Stimulated activated CD8-positive, alpha-beta memory T cell treated with anti-CD3 and anti-CD28 coated beads, Interleukin-4, amount 100 ng/mL, for 24 hours (primary cell): ENCODE results near the gene COG5.
"Not testable (repeated sequence)": the region's sequence is repeated elsewhere in the genome, so short reads cannot be mapped to it uniquely, and the experiment has no call there.

ENCODE experiments used
- DNase-seq: peaks from one replicate; pipeline ENCODE4 v3.0.0-alpha.2; 2020; ENCODE audit warnings: low read depth

Gene COG5

DNA sequence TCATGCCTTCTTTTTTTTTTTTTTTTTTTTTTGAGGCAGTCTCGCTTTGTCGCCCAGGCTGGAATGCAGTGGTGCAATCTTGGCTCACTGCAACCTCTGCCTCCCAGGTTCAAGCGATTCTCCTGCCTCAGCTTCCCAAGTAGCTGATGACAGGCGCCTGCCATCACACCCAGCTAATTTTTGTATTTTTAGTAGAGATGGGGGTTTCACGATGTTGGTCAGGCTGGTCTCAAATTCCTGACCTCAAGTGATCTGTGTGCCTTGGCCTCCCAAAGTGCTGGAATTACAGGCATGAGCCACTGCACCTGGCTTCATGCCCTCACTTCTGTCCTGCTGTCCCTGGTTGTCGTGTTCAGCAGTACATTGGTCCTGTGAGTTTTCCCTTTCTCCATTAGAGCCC lies 342.9 kb downstream of the COG5 start:
- not testable (repeated sequence) for DNase-seq

DNA sequence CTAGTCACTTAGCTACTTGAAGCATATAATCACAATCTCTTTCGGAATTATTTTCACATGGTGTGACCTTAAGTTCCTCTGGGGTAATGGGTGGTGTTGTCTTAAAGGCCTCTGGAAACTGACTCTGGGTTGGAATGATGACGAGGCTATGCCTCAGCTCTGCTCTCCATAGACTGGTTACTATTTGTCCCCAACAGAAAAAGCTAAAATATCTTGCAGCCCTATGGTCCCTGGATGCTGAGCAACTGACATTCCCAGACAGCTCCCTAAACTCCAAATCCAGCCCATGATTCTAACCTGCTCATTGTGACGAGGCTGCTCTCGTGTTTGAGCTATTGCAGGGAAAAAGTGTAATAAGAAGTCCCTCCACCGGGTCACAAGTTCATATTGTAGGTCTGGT lies 343.4 kb downstream of the COG5 start:
- no peak for DNase-seq

DNA sequence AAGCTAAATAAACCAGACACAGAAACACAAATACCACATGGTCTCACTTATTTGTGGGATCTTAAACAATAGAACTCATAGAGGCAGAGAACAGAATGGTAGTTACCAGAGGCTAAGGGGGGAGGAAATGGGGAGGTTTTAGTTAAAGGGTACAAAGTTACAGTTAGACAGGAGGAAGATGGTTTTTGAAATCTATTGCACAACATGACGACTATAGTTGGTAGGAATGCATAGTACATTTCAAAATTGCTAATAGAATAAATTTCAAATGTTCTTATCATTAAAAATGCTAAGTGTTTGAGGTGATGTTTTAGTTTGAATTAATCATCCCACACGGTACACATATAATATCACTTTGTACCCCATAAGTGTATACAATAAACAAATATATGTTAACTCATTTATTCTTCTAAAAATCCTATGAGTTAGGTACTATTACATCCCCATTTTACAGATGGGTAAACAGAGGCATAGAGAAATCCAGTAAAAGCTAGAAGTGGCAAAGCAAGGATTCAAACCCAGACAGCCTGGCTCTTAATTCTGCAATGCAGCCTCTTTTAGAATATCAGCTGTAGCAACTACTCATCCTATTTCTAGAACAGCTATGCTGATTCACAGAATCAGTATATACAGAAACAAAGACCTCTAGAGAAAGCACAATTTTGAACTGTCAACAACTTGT lies 344.0 kb downstream of the COG5 start:
- no peak for DNase-seq

DNA sequence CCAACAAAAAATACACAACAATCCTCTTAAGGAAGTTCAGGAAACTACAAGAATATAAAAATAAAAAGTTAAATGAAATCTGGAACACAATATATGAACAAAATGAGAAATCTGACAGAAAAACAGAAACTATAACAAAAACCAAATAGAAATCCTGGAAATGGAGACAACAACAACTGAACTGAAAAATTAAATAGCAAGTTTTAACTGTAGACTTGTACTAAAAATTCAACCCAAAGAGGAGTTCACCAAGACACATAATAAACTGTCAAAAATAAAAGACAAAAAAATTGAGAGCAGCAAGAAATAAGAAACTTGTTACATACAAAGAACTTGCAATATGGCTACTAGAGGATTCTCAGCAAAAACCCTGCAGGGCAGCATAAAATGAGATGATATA lies 349.8 kb downstream of the COG5 start:
- no peak for DNase-seq

DNA sequence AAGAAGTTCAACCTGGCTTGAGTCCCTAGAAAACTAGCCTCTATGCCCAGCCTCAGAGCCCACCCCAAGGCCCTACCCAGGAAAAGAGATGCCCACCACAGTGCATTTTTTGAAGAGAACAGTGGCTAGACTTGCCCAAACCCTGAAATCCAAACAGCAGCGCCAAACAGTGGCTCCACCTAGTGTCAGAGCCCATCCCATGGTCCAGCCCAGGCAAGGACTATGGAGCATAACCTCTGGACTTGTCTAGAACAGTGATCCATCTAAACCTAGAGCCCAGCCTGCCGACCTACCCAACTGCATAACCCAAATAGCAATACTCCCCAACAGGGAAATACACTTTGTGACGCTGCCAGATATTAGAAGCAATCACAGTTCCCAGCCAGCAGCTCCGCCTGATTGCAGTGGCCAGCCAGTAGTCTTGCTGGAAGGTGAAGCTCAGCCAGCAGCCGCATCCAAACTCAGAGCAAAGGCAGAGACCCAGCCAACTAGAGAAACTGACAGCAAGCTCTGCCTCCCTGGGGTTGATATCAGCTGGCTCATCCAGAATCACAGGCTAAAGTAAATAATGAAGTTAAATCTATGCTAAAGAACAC lies 350.4 kb downstream of the COG5 start:
- DNase-seq, result no peak

GRCh38 chr7:107212725-107213124 lies 351.0 kb downstream of the COG5 start:
- DNase-seq, result no peak

DNA sequence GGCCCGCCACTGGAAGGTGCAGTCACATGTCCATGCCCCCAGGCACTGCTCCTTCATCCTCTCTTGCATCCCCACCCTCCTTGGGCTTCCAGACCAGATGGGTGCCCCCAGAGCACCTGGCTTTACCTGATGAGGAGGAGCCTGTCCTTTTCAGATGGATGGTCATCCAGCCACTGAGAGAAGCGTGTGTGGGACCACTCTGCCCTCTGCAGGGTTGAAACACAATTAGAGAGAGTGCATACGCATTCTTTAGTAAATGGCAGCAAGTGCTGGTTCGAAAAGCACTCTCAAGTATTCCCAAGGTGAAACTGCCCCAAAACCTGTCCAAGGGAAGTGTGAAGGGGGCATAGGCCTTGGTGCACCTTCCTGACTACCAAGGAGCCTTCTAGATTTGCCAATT lies 353.3 kb downstream of the COG5 start:
- DNase-seq, result no peak

DNA sequence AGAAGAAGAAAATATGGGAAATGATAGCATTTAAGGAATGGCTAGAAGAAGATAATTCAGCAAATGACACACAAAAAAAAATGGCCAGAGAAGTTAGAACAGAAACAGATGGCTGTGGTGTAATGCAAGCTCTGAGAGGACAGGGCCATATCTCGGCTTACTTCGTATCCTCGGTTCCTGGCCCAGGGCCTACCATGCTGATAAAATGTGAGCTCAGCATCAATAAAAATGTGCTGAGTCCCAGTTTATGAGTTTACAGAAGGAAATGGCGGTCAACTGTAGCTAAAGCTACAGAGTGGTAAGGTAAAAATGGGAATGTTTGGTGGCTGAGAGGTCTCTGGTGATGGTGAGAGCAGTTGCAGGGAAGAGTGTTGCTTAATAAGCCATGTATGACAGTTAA lies 354.2 kb downstream of the COG5 start:
- no peak for DNase-seq

DNA sequence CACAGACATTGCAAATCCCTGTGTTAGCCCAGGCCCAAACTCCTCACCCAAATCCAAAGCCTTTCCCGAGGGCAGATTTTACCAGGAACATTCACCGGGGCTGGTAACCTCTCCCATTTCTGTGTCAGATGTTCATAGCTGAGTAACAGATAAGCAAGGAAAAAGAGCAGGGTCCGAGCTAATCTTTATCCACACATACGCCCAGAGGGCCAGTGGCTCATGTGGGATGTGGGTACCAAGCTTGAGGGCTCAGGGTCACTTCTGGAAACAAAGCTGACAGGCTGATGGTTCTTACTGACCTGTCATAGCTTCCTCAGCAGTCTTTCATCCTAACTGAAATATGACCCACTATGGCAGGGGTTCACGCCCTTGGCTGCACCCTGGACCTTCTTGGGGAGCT lies 355.2 kb downstream of the COG5 start:
- DNase-seq, result no peak

- DNase-seq, result no peak
Observed at GRCh38 chr7:107208024-107208521, 355.6 kb downstream of the COG5 start.

GRCh38 chr7:107207459-107207858 lies 356.3 kb downstream of the COG5 start:
- no peak for DNase-seq

GRCh38 chr7:107206706-107207105 lies 357.0 kb downstream of the COG5 start:
- DNase-seq, result no peak

DNA sequence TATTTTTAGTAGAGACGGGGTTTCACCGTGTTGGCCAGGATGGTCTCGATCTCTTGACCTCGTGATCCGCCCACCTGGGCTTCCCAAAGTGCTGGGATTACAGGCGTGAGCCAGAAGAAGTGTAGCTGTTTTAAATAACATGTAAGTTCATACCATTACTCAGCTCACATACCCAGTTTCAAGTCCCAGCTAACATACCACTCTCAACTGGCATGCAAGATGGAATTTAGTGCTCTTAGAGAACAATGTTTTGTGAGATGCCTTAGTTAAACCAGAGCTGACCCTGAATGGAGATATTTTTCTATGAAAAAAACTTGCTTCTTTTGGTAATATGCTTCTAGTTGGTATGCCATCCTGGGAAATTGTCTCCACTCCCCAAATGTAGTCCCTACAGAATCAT lies 357.6 kb downstream of the COG5 start:
- no peak for DNase-seq

DNA sequence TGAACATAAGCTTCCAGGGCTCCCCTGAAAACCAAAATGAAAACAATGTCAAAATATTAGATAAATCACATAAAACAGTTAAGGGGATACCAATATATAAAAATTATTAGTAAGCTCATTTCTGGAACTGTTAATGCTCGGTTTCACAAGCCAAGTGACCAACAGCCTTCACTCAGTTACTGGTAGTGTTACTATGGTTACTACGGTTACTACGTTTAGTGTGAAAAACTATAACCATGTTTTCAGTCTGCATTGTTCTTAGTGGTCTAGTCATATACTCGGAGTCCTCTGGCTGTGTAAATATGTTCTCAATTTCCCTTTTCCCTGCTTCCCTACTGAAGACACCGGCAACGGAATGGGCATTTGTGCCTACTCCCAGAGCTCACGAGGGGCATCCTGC lies 360.1 kb downstream of the COG5 start:
- DNase-seq, result no peak

GRCh38 chr7:107201795-107202450 lies 361.8 kb downstream of the COG5 start:
- DNase-seq, result no peak

- DNase-seq, result no peak
Observed at GRCh38 chr7:107196834-107197610, 366.7 kb downstream of the COG5 start.

- DNase-seq, result no peak
Observed at GRCh38 chr7:107194052-107194451, 369.7 kb downstream of the COG5 start.

DNA sequence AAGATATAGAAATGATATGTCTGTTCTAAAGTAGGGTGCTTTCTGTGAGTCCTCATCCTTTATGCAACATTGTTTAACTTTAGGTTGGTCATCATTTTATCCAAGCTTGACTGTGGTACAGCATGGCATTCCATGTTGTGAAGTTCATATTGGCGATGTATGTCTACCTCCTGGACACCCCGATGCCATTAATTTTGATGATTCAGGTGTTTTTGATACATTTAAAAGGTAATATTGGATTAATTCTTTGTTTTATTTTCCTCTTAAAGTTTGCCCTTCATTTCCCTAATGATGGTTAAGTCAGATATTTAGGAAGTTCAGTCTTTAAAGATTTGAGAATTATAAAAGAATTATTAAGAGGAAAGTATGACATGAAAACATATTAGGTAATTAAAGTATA lies 373.6 kb downstream of the COG5 start:
- DNase-seq, result no peak

DNA sequence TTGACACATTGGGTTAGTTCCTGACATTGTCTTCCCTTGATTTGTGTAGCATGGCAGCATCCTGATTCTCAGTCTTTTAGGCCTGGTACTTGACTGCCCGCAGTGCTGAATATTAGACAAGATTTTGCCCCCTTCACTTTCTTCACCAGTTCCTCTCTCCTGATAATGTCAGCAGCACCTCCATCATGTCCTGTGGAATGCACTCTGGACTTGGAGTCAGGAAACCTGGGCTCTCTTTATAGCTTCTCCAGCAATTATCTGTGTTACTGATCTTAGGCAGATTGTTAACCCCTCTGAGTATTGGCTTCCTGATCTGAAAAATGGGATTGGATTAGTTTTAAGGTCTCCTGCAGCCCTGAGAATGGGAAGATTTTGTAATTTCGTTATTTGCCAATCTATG lies 375.9 kb downstream of the COG5 start:
- no peak for DNase-seq

DNA sequence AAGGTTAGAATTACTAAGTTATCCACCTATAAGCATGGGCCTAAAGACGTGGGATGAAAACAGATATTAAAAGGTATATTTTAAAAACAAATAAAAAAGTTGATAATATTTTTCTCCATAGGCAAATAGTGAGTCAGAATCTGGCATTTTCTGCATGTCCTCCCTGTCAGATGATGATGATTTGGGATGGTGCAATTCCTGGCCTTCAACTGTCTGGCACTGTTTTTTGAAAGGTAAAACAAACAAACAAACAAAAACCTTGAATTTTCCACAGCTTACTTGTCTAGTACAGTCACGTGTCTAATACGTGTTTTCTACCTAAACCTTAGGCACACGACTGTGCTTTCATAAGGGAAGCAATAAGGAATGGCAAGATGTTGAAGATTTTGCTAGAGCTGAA lies 377.5 kb downstream of the COG5 start:
- DNase-seq, result no peak

DNA sequence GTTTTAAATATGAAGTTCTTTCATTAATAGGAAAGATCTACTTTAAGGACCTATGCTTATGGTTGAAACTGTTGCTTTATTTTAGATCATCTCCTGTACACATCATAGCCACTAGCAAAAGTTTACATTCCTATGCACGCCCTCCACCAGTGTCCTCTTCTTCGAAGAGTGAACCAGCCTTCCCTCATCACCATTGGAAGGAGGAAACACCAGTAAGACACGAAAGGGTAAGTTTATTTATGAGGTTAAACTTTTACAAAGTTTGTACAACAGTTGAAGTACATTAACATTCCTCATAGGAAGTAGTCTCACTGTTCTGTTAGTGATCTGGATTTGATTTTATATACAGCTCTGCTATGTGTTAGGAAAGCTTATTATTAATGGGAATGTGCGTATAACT lies 378.0 kb downstream of the COG5 start:
- DNase-seq, result no peak

DNA sequence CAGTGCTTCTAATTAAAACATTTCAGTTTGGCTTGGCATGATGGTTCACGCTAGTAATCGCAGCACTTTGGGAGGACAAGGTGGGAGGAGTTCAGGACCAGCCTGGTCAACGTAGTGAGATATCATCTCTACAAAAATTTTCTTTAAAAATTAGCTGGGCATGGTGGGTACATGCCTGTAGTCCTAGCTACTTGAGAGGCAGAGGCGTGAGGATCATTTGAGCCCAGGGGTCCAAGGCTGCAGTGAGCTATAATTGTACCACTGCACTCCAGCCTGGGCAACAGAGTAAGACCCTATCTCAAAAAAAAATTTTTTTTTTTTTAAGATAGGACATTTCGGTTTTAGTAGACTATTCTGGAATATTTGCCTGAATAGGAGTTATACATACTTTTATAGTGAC lies 382.5 kb downstream of the COG5 start:
- DNase-seq, result no peak

DNA sequence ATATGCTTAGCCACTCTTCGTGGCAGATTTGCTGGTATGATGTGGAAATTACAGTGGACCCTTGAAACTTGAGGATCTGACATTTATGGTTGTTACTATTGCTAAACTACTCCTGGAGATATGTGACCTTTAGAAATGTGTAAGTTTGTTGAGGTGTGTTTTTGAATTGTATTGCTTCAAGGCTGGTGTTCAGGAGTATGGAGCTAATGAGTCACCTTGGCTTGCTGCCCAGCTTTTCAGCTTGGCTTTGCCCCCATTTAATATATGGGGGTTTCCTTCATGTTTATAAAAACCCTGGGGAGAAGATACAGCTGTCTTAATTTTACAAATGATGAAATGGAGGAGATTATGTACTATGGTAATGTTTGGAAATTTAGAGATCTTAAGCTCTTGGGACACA lies 383.3 kb downstream of the COG5 start:
- peak; percentile 73 for DNase-seq
